DOHH2 (cell line): ENCODE measurements around the gene OR2J2.

Source experiments
- EZH2phosphoT487 ChIP-seq: fragments of 200-600 bp; sonication (generic); IDR thresholded peaks from 2 replicates; pipeline ENCODE4 v1.6.1; 2017; ENCODE audit warnings: borderline replicate concordance, mild to moderate bottlenecking, antibody characterized with exemption, low read length, moderate library complexity, mixed read lengths
- TF ChIP-seq, protein P1 (sequence below): fragments of 200-600 bp; sonication (generic); IDR thresholded peaks from one replicate; pipeline ENCODE4 v1.5.1; 2014; ENCODE audit warnings: antibody characterized with exemption, mild to moderate bottlenecking, low read depth, low read length; ENCODE audit not compliant: poor library complexity, severe bottlenecking

DNA sequence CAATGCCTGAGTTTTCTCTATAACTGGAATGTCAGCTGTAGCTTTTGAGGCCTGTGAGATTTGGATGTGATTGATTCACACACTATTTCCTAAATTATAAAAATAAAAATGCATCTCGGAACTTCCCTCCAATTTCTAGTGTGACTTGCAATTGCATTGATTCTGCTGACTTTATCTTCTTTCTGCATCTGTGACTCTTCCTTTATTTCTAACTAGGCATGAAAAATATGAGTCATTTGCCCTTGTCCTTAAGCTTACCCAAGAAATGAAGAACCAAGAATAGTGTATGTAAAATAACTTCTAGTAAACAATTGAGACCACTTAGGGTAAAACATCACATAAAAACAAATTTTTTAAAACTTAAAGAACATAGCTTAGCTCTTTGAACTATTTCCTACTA lies 12.9 kb downstream of the OR2J2 start:
- TF ChIP-seq, protein P1, sequence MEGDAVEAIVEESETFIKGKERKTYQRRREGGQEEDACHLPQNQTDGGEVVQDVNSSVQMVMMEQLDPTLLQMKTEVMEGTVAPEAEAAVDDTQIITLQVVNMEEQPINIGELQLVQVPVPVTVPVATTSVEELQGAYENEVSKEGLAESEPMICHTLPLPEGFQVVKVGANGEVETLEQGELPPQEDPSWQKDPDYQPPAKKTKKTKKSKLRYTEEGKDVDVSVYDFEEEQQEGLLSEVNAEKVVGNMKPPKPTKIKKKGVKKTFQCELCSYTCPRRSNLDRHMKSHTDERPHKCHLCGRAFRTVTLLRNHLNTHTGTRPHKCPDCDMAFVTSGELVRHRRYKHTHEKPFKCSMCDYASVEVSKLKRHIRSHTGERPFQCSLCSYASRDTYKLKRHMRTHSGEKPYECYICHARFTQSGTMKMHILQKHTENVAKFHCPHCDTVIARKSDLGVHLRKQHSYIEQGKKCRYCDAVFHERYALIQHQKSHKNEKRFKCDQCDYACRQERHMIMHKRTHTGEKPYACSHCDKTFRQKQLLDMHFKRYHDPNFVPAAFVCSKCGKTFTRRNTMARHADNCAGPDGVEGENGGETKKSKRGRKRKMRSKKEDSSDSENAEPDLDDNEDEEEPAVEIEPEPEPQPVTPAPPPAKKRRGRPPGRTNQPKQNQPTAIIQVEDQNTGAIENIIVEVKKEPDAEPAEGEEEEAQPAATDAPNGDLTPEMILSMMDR = no peak
- TF ChIP-seq EZH2phosphoT487 = no peak
